HG02623 (cell line): ENCODE measurements around the gene JHY.

Source experiments
- ATAC-seq: cut with Tn5 transposase; IDR thresholded peaks from one replicate; pipeline ENCODE4 v1.9.1; 2021; ENCODE audit warnings: moderate library complexity; ENCODE audit not compliant: unreplicated experiment

Gene JHY

DNA sequence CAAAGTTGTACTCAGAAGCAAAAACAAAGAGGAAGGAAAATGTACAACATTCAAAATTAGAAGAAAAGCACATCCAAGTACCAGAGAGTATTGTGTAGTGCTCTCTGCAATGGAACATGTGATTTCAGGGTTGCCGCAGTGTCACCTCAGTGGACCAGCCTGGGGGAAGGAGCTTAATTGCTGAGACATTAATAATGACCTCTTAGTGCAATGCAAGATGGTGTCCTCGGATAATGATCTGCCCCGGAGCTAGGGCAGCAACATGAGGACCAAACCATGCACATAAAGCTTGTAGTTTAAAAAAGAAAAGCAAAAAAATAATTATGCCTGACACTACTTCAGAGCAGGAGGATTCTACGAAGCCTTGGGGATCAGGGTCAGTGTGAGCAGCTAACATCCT, 11.3 kb upstream of the JHY start:
- no peak for ATAC-seq

DNA sequence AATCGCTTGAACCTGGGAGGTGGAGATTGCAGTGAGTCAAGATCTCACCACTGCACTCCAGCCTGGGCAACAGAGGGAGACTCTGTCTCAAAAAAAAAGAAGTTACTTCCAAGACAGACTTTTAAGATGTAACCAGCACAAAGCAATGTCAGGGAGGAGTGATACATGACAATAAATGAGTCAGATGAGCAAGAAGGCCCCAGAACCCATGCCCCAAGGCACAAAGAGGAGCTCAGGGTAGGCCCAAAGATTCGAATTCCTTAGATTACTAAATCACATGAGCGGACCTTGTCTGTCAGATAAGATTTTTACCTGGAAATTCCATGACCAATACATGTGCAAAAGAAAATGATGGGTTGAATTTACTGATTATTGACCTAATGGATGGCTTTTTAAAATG, 10.5 kb upstream of the JHY start:
- no peak for ATAC-seq

DNA sequence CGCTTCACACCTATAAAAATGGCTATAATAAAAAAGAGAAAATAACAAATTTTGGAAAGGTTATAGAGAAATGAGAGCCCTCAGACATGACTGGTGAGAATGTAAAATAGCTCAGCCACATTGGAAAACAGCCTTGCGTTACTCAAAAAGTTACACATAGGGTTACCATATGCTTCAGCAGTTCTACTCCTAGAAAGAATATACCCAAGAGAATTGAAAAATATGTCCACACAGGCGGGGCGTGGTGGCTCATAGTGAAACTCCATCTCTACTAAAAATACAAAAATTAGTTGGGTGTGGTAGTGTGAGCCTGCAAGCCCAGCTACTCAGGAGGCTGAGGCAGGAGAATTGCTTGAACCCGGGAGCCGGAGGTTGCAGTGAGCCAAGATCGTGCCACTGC, 7.6 kb upstream of the JHY start:
- ATAC-seq, result no peak

DNA sequence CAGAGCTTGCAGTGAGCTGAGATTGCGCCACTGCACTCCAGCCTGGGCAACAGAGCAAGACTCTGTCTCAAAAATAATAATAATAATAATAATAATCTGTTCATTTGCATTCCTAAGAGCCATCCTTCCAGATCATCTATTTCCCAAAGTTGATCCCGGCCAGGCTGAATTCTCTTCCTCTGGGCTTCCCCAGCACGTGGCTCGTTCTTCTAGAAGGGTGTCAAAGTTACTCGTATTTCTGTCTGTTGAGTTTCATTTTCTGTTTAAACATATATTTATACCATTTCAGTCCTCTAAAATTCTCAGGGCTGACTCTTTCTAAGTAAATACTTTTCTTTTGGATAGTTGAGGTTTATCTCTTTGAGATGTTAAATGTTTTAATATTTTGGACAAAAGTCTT, 4.8 kb upstream of the JHY start:
- no peak for ATAC-seq

DNA sequence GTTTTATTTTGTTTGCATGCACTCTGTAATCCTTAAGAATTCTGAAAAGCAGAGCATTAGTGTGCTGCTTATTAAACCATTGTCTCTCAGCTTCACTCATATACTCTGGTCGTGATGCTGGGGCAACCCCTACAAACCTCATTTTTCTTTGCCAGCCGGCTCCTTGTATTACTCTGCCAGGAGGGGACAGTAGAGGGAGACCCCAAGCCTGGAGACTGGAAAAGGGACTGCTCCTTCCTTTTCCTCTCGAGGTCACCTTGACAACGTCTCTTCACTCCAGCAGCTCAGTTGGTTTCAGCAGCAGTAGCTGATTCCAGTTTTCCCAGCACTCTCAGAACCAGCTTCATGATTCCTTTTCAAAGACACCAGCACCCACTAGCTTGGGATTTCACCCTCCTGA, 2.8 kb upstream of the JHY start:
- no peak for ATAC-seq

DNA sequence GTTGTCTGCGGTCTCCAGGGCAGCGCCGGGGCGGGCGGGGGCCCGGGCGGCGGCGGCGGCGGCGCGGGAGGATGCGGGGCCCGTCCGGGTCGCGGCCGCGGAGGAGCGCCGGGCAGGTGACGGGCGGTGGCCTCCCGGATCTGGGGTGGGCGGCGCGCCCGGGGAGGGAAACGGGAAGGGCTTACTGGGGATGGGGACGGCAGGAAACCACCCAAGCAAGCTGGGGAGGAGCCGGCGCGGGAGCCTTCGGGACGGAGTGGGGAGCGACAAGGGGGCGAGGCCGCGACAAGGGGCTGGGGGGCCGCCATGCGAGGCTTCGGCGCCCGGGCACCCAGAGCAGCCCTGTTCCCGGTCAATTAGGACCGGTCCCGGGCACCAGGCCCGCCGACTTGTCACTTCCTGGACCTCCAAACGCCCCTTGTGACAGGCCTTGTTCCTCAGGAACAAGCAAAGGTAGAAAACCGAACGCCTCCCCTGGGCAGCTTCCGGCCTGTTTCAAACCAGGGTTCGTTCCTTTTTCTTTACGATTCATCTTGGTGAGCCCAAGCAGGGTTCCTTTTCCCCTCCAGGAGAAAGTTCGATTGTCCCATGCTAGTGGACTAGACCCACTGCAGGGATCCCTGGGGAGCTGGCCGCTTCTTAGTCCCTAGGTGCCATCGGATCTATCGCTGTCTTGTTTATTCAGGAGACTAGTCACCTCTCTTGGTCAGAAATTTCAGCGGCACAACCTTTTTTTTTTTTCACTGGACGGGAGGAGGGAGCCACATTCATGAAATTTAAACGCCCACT, 492 bp downstream of the JHY start:
- ATAC-seq, result no peak

DNA sequence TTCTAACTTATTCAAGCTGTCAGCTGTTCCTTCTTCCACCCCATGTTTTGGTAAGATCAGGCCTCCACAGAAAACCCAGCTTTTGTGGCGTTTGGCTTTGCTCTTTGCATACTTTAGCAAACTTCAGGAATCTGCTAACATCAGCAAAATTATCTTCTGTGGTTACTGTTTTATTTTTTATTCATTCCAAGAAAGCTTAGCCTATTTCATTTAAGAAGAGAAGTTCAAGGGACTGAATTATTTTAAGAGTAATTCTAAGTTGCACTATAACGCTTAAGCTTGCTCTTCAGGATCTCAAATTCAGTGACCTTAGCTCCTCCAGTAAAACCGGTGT, 1.1 kb downstream of the JHY start:
- ATAC-seq, result no peak

DNA sequence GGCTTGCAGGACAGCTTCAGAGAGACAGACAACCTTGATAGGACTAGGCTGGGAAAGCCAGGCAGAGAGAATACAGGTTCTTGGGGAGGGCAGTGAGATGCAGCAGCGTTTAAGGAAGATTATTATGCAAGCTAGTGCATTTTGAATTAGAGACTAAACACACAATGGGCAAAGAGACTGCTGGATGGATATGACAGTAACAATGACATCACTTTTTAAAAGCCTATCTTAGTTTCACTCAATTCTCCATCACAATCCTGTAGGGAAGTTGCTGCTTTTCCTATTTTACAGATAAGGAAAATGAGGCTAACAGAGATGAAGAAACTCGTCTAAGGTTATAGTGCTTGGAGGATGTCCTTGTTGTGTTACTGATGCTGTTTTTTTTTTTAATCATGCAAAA, 5.6 kb downstream of the JHY start:
- no peak for ATAC-seq

DNA sequence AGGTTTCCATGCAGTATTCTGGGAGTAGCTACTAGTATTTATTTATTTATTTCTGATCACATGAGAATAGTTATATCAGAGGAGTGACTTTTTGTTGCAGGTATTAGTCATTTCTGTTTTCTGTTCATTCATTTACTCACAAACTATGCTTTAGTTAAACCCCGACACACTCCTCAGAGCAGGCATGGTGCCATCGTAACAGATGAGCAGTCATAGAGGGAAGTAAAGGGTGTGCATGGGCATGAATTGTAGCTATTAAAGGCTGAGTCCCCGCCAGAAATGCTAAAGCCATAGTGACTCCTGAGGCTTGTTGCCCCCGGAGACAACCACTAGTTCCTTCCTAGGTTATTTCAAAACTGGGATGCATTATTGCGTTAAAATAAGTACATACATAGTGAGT, 10.6 kb downstream of the JHY start:
- ATAC-seq, result no peak

DNA sequence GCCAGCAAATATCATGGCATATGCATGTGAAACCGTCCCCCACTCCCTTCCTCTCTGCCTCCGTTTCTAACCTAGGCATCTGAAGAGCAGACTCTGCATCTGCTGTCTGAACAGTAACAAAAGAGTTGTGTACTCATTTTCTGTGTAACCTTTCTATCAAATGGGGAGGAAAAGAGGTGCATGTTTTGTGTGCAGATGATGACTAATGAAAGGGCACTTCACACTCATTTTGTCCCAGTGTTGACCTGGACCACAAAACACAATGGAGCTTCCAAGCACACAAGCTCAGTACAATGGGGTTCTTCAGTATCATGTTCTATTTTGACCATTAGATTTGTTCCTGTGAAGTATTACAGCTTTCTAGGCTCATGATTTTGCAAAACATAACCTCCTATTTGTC, 13.0 kb downstream of the JHY start:
- no peak for ATAC-seq

DNA sequence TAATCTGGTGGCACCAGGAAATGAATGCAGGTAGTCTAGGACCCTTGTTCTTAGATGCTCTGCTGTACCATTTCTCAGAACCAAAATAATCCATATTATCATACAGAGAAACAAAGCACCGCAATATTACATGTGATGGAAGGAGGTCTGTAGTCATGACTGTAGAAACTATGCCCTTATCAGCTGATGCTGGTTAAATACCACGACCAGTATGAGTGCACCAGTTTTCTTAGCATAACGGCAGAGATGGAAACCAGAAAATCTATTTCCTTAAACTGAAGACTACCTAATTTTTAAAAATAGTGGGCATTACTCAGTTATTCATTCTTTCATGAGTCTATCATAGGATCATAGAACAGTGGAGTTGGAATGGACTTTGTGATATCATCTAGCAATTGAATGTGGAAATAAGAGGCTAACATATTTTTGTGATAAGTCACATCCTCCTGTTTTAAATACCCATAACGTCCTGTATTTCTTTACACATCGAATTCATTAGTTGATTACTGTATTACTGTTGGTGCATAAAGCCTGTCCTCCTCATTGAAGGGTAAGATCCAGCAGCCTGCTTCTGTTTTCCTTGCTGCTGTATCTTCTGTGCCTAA, 15.1 kb downstream of the JHY start:
- ATAC-seq, result no peak

DNA sequence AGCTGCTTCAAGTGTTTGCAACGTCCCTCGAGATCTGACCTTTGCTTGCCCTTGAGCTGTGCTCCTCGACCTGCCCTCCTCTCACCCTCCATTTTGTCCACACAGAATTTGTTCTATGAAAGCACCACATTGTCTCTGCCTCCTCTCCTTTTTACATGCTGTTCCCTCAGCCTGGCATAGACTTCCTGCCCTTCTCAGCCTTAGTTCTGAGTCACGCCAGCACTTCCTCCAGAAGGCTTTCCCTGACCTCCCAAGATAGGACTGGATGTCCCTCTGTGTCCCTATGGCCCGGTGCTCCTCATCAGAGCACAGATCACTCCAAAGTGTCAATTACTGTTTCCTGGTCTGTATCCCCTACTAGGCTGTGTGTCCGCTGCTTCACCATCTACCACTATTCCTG, 16.2 kb downstream of the JHY start:
- no peak for ATAC-seq

DNA sequence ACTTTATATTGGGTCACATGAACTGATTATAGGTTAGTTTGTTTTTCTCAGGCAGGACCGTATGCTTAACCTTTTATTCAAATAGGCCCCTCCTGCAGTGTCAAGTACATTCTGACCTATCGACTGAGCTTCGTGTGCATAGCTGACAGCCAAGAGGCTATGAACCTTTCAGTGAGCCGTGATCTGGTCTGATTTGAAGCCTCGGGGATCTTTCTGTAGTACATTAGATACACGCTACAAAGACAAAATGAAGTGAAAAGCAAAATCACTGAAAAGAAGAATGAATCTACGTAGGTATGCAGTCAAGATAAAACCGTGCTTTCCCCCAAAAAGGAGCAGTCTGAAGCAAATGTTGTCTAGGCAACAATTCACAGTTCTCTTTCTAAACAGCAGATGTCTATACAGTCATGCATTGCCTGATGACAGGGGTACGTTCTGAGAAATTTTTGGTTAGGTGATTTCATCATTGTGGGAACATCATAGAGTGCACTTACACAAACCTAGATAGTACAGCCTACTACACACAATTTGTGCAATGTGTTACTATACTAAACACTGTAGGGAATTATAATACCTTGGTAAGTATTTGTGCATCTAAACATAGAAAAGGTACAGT, 18.1 kb downstream of the JHY start:
- ATAC-seq, result no peak

DNA sequence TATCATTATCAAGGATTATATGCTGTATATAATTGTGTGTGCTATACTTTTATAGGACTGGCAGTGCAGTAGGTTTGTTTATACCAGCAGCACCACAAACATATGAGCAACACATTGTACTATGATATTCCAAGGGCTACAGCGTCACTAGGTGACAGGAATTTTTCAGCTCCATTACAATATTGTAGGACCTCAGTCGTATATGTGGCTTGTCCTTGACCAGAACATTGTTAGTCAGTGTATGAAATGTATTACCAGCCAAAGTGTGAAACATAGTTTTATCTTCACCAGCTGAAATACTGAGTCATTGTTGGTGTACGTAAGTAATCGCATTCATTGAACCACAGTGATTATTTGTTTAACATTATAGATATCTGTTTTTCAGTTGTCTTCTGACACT, 20.4 kb downstream of the JHY start:
- ATAC-seq, result no peak

DNA sequence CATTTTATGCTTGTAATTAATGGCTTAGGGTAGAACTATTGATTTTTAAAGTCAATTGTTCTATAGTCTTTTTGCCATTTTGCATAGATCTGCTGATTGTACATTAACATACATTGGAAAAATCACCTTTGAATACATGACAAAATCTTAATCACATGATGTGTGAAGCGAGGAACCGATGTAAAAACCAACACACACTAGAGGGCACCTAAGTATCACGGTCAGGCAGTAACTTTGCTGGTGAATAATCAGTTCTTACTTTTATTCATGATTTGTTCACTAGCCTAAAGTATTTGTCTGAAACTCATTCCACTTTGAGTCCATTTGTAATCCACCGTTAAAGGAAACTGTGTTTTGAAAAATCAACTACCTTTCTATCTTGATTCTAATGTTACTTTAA, 28.2 kb downstream of the JHY start:
- ATAC-seq, result no peak

DNA sequence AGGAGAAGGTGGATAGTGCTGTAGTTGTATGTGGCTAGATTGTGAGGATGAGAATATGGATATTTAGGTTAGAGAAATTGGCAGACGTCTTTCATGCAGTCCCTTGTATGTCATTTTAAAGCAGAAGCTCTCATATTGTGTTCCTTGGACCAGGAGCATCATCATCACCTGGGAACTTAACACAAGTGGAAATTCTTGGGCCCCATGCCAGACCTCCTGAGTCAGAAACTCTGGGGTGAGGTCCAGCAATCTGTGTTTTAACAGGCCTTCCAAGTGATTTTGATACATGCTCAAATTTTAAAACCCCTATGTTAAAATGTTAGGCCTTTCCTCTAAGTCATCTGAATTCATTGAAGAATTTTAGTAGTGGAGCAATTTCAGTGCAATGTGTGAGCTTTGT, 34.8 kb downstream of the JHY start:
- ATAC-seq, result no peak

DNA sequence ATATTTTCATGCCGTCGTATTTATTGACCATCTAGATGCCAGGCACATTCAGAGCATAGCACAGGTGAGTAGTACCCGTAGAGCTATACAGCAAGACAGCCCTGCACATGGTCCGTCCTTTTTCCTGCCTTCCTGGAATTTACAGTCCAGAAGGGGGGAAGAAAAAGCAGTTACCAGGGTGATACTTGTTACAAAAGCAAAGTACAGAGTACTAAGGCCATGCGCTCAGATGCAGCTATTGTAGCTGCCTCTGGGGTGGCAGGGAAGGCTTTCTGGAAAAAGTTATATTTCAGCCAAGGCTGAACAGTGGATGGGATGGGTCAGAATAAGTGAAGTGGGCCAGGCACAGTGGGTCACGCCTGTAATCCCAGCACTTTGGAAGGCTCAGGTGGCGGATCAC, 36.2 kb downstream of the JHY start:
- ATAC-seq, result no peak

DNA sequence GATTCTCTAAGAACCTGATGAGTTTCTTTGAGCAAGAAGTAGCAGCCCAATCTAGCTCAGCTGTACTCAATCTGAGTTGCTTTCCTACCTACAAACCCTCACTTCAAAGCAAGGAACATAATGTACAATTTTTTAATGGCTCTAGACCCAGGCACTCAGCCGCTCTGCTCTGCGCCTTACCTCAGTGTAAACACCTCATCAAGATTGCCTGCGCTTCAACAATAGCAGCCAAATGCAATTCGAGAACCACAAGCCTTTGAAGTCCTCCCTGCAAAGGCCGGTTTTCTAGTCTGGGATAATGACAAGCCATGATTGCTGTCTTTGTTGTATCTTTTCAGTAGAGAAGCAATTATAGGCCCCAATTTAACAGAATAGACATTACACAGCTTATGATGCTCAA, 38.0 kb downstream of the JHY start:
- no peak for ATAC-seq

DNA sequence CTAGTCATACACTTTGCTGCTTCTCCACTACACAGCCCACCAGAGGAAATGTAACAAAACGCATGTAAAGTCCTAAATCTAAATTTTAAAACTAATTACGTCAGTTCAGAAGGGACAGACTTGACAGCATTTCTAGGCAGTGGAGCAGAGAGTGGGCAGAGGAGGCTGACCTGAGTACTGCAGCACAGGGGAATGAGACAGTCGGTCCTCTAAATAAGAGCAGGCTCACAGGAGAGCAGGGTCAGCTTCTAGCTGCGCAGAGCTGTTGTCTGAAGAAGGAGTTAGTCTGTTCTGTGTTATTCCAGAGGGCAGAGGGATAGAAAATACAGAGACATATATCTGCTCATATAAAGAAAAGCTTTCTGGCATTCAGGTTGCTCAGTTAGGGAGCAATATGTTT, 40.3 kb downstream of the JHY start:
- ATAC-seq, result no peak

DNA sequence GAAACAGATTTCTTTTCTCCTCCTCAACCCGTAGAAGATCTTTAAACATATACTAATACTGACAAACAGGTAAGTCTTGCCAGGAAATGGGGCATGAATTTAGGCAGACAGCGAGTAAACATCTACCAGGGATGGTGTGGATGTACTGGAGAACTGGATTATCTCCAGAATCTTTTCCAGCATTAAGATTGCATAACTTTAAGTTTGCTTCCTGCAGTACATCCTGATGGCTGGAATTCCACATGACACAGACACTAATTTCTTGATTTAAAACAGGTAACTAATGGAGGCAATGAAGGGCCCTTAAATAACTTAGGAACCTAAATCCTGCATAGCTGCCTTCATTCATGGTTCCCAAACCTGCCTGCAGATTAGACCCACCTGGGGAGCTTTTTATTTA, 40.7 kb downstream of the JHY start:
- no peak for ATAC-seq

DNA sequence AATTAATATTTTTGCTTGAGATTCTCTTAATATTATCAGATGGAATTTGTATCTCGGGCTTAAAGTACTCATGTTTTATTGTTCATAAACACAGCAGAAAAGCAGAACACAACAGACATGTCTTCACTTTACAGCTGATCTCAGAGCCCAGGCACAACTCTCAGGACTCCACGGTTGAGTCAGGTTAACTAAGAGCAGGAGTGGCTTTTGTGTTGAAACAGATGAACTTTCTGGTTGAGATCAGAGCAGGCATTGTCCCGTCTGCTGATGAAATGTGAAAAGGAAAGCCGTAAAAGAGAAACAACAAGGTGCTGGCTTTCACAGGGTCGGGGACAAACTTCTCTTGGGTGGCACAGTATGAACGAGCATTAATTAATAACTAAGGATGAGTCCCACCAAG, 49.0 kb downstream of the JHY start:
- no peak for ATAC-seq

DNA sequence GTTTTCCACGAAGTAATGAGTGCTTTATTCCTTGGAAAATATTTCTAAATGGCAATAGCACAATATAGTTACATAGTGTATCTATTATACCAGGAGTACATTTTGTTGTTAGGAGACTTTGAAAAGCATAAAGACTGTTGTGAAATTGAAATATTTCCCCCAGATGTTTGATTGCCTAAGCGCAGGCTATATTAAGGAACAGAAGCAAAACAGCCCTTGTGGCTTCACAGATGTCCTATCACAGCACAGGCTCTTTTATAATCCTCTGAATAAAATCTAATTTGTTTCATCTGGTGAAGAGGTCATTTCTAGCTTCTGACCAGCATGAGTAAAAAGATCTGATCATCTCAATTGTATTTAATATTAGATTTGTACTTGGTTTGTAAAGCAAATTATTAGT, 50.9 kb downstream of the JHY start:
- no peak for ATAC-seq

DNA sequence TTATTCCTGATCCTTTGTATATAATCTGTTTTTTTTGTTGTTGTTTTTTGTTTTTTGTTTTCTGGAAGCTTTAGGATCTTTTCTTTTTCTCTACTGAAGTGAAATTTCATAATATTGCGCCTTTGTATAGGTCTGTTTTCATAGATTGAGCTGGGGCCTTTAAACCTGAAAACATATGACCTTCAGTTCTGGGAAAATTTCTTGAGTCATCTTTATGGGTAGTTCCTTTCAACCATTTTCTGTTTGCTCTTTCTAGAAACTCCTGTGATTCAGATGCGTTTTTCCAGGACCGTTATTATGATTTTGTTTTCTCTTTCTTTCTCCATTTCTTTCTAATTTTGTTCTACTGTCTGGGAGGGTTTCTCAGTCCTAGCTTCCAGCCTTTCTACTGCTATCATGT, 55.4 kb downstream of the JHY start:
- ATAC-seq, result no peak
